Measurements from ENCODE around the gene CCDC149.
"Not testable (repeated sequence)": the region's sequence is repeated elsewhere in the genome, so short reads cannot be mapped to it uniquely, and the experiment has no call there.

GRCh38 chr4:24909606-24910005, 3.2 kb downstream of the CCDC149 start:
- TF ChIP-seq CTCF (conservative IDR thresholded peaks at IDR 0.05); ZFX (IDR thresholded peaks at IDR 0.05): not testable (repeated sequence)
